ENCODE results near the gene ATP8B1.

DNA sequence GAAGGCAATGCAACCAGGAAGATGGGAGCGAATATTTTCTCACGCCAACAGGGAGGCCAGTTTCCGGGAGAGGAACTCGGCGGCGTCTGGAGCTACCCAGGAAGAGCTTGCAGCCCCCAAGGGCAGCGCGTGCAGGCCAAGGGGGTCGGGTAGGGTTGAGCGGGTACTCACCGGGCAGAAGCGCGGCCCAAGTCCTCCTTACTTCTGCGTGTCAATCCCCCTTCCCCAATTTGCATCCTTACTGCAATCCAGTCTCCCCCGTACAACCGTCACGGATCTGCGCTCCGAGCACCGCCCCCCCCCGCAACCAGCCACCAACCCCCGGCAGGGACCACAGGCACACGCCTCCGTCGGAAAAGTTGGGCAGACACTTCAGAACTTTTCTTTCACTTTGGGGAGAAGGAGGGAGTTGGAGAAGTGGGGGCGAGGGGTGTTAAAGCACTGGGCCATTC is 1.3 kb downstream of the ATP8B1 start:
- no peak for TF ChIP-seq TAF1 (IDR thresholded peaks at IDR 0.05; ENCODE audit: low read depth)
- no peak for TF ChIP-seq CREB1 (IDR thresholded peaks at IDR 0.05; ENCODE audit: low read depth)
- TF ChIP-seq, protein P1, sequence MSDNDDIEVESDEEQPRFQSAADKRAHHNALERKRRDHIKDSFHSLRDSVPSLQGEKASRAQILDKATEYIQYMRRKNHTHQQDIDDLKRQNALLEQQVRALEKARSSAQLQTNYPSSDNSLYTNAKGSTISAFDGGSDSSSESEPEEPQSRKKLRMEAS (IDR thresholded peaks at IDR 0.05): no peak
- TF ChIP-seq, protein P2, sequence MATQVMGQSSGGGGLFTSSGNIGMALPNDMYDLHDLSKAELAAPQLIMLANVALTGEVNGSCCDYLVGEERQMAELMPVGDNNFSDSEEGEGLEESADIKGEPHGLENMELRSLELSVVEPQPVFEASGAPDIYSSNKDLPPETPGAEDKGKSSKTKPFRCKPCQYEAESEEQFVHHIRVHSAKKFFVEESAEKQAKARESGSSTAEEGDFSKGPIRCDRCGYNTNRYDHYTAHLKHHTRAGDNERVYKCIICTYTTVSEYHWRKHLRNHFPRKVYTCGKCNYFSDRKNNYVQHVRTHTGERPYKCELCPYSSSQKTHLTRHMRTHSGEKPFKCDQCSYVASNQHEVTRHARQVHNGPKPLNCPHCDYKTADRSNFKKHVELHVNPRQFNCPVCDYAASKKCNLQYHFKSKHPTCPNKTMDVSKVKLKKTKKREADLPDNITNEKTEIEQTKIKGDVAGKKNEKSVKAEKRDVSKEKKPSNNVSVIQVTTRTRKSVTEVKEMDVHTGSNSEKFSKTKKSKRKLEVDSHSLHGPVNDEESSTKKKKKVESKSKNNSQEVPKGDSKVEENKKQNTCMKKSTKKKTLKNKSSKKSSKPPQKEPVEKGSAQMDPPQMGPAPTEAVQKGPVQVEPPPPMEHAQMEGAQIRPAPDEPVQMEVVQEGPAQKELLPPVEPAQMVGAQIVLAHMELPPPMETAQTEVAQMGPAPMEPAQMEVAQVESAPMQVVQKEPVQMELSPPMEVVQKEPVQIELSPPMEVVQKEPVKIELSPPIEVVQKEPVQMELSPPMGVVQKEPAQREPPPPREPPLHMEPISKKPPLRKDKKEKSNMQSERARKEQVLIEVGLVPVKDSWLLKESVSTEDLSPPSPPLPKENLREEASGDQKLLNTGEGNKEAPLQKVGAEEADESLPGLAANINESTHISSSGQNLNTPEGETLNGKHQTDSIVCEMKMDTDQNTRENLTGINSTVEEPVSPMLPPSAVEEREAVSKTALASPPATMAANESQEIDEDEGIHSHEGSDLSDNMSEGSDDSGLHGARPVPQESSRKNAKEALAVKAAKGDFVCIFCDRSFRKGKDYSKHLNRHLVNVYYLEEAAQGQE (IDR thresholded peaks at IDR 0.05; ENCODE audit: low read depth): no peak
- no peak for TF ChIP-seq YY1 (IDR thresholded peaks at IDR 0.05; ENCODE audit: low read depth)
- TF ChIP-seq FOXM1 (IDR thresholded peaks at IDR 0.05; ENCODE audit: borderline replicate concordance, low read depth): no peak
- no peak for TF ChIP-seq EGR1 (IDR thresholded peaks at IDR 0.05)

All from Ishikawa (cell line).